ENCODE measurements around the gene REV1.
"Not testable (repeated sequence)": the region's sequence is repeated elsewhere in the genome, so short reads cannot be mapped to it uniquely, and the experiment has no call there.

DNA sequence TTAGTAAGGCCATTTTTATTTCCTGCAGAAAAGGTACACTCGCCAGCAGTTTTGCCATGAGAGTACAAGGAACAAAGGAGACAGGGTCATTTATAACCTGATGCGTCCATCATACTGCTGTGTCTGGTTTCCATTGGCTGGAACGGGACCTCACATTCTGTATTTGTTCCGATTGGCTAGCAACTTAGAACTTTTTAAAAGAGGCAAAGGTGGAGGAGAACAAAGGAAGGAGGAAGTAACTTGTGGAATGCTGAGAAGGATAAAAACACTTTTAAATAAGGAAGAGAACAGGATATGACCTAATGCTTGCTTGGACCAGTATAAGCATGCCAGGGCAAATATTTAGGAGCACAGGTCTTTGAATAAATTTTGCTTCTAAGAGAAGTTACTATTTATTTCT, 14.7 kb downstream of the REV1 start:
- TF ChIP-seq POLR2AphosphoS5 (IDR thresholded peaks at IDR 0.05; ENCODE audit: low read depth, low read length); CTCF (IDR thresholded peaks at IDR 0.05 in 2 of 3, conservative IDR thresholded peaks at IDR 0.05 in 1 of 3; ENCODE audit: borderline replicate concordance in 1 of 3, insufficient read depth in 1 of 3, low read depth in 2 of 3, low read length in 2 of 3); EZH2phosphoT487 (IDR thresholded peaks at IDR 0.05; ENCODE audit: borderline replicate concordance): not testable (repeated sequence)
